Measurements from ENCODE around the gene ANKRD60.
A peak's percentile ranks its signal among the peaks of the same experiment; 100 is the strongest.

ANKRD60 gene

GRCh38 chr20:58182521-58183140 is 45.8 kb downstream of the ANKRD60 start:
- DNase-seq (ENCODE audit: low spot score): no peak
- no peak overlapping the region for H3K27ac Mint-ChIP-seq
- H3K36me3 Mint-ChIP-seq (ENCODE audit: low read depth): no peaks in the 10 kb centered on the region
- peaks cover 9% of the 10 kb centered on the region for H3K27me3 Mint-ChIP-seq (ENCODE audit: low read depth)
- H3K4me3 Mint-ChIP-seq: no peak overlapping the region
- H3K9me3 Mint-ChIP-seq: peaks cover 6% of the 10 kb centered on the region
- H3K4me1 Mint-ChIP-seq (ENCODE audit: low read depth): no peaks in the 10 kb centered on the region

GRCh38 chr20:58179432-58180099 is 48.9 kb downstream of the ANKRD60 start:
- H3K27me3 Mint-ChIP-seq (ENCODE audit: low read depth): peaks cover 11% of the 10 kb centered on the region
- peak; percentile 61 for DNase-seq (ENCODE audit: low spot score)
- H3K9me3 Mint-ChIP-seq: peaks cover 3% of the 10 kb centered on the region
- H3K4me1 Mint-ChIP-seq (ENCODE audit: low read depth): no peaks in the 10 kb centered on the region
- H3K27ac Mint-ChIP-seq: no peak overlapping the region
- peak overlapping the region; percentile 59 for H3K4me3 Mint-ChIP-seq
- H3K36me3 Mint-ChIP-seq (ENCODE audit: low read depth): no peaks in the 10 kb centered on the region

GRCh38 chr20:58179083-58179431 is 49.4 kb downstream of the ANKRD60 start:
- Mint-ChIP-seq H3K27me3 (ENCODE audit: low read depth) (peaks cover 11% of the 10 kb centered on the region), H3K4me1 (ENCODE audit: low read depth) (no peaks in the 10 kb centered on the region)

GRCh38 chr20:58177799-58178198 is 50.7 kb downstream of the ANKRD60 start:
- Mint-ChIP-seq H3K4me1 (ENCODE audit: low read depth) (no peaks in the 10 kb centered on the region), H3K9me3 (no peaks in the 10 kb centered on the region), H3K27ac (no peak overlapping the region), H3K36me3 (ENCODE audit: low read depth) (no peaks in the 10 kb centered on the region), H3K4me3 (no peak overlapping the region), H3K27me3 (ENCODE audit: low read depth) (peaks cover 13% of the 10 kb centered on the region)
- DNase-seq (ENCODE audit: low spot score): no peak

More at GRCh38 chr20:58179083-58179431, 49.4 kb downstream of the ANKRD60 start:
- Mint-ChIP-seq H3K36me3 (ENCODE audit: low read depth) (no peaks in the 10 kb centered on the region), H3K4me3 (peak overlapping the region; percentile 59), H3K9me3 (no peaks in the 10 kb centered on the region), H3K27ac (no peak overlapping the region)
- no peak for DNase-seq (ENCODE audit: low spot score)

GRCh38 chr20:58175836-58176235 is 52.6 kb downstream of the ANKRD60 start:
- H3K9me3 Mint-ChIP-seq: no peaks in the 10 kb centered on the region
- no peak overlapping the region for H3K27ac Mint-ChIP-seq
- peaks cover 3% of the 10 kb centered on the region for H3K4me1 Mint-ChIP-seq (ENCODE audit: low read depth)

GRCh38 chr20:58175425-58175824 is 53.0 kb downstream of the ANKRD60 start:
- peaks cover 3% of the 10 kb centered on the region for H3K4me1 Mint-ChIP-seq (ENCODE audit: low read depth)

More at GRCh38 chr20:58175836-58176235, 52.6 kb downstream of the ANKRD60 start:
- H3K36me3 Mint-ChIP-seq (ENCODE audit: low read depth): no peaks in the 10 kb centered on the region
- no peak overlapping the region for H3K4me3 Mint-ChIP-seq
- H3K27me3 Mint-ChIP-seq (ENCODE audit: low read depth): peaks cover 13% of the 10 kb centered on the region
- no peak for DNase-seq (ENCODE audit: low spot score)

GRCh38 chr20:58174708-58175280 is 53.7 kb downstream of the ANKRD60 start:
- no peak overlapping the region for H3K27ac Mint-ChIP-seq
- H3K36me3 Mint-ChIP-seq (ENCODE audit: low read depth): no peaks in the 10 kb centered on the region
- no peak for DNase-seq (ENCODE audit: low spot score)
- peaks cover 3% of the 10 kb centered on the region for H3K4me1 Mint-ChIP-seq (ENCODE audit: low read depth)
- H3K9me3 Mint-ChIP-seq: no peaks in the 10 kb centered on the region
- H3K4me3 Mint-ChIP-seq: no peak overlapping the region
- H3K27me3 Mint-ChIP-seq (ENCODE audit: low read depth): peaks cover 11% of the 10 kb centered on the region

More at GRCh38 chr20:58175425-58175824, 53.0 kb downstream of the ANKRD60 start:
- no peaks in the 10 kb centered on the region for H3K36me3 Mint-ChIP-seq (ENCODE audit: low read depth)
- H3K4me3 Mint-ChIP-seq: no peak overlapping the region
- H3K9me3 Mint-ChIP-seq: no peaks in the 10 kb centered on the region
- H3K27me3 Mint-ChIP-seq (ENCODE audit: low read depth): peaks cover 13% of the 10 kb centered on the region
- no peak overlapping the region for H3K27ac Mint-ChIP-seq
- no peak for DNase-seq (ENCODE audit: low spot score)

GRCh38 chr20:58173930-58174707 is 54.3 kb downstream of the ANKRD60 start:
- H3K9me3 Mint-ChIP-seq: no peaks in the 10 kb centered on the region
- no peak overlapping the region for H3K4me3 Mint-ChIP-seq
- peaks cover 8% of the 10 kb centered on the region for H3K27me3 Mint-ChIP-seq (ENCODE audit: low read depth)
- H3K27ac Mint-ChIP-seq: no peak overlapping the region
- H3K4me1 Mint-ChIP-seq (ENCODE audit: low read depth): peaks cover 3% of the 10 kb centered on the region
- DNase-seq (ENCODE audit: low spot score): no peak
- no peaks in the 10 kb centered on the region for H3K36me3 Mint-ChIP-seq (ENCODE audit: low read depth)

- Mint-ChIP-seq H3K4me1 (ENCODE audit: low read depth) (peaks cover 3% of the 10 kb centered on the region), H3K4me3 (no peak overlapping the region), H3K36me3 (ENCODE audit: low read depth) (no peaks in the 10 kb centered on the region), H3K9me3 (no peaks in the 10 kb centered on the region), H3K27me3 (ENCODE audit: low read depth) (peaks cover 6% of the 10 kb centered on the region), H3K27ac (no peak overlapping the region)
- no peak for DNase-seq (ENCODE audit: low spot score)
Measured at GRCh38 chr20:58173091-58173490, 55.4 kb downstream of the ANKRD60 start.

- Mint-ChIP-seq H3K4me3 (no peak overlapping the region), H3K4me1 (ENCODE audit: low read depth) (peaks cover 3% of the 10 kb centered on the region), H3K27me3 (ENCODE audit: low read depth) (peaks cover 6% of the 10 kb centered on the region), H3K36me3 (ENCODE audit: low read depth) (no peaks in the 10 kb centered on the region), H3K27ac (no peak overlapping the region), H3K9me3 (no peaks in the 10 kb centered on the region)
- no peak for DNase-seq (ENCODE audit: low spot score)
Measured at GRCh38 chr20:58171796-58172425, 56.5 kb downstream of the ANKRD60 start.

- peaks cover 4% of the 10 kb centered on the region for H3K27me3 Mint-ChIP-seq (ENCODE audit: low read depth)
- DNase-seq (ENCODE audit: low spot score): no peak
- H3K4me3 Mint-ChIP-seq: no peak overlapping the region
- H3K9me3 Mint-ChIP-seq: no peaks in the 10 kb centered on the region
- H3K36me3 Mint-ChIP-seq (ENCODE audit: low read depth): no peaks in the 10 kb centered on the region
- H3K27ac Mint-ChIP-seq: no peak overlapping the region
- peaks cover 3% of the 10 kb centered on the region for H3K4me1 Mint-ChIP-seq (ENCODE audit: low read depth)
Measured at GRCh38 chr20:58169450-58169849, 59.0 kb downstream of the ANKRD60 start.

- Mint-ChIP-seq H3K9me3 (no peaks in the 10 kb centered on the region), H3K27ac (no peak overlapping the region), H3K36me3 (ENCODE audit: low read depth) (no peaks in the 10 kb centered on the region), H3K27me3 (ENCODE audit: low read depth) (peaks cover 4% of the 10 kb centered on the region), H3K4me1 (ENCODE audit: low read depth) (peaks cover 3% of the 10 kb centered on the region), H3K4me3 (no peak overlapping the region)
- no peak for DNase-seq (ENCODE audit: low spot score)
Measured at GRCh38 chr20:58168843-58169242, 59.6 kb downstream of the ANKRD60 start.

GRCh38 chr20:58167759-58168158 is 60.7 kb downstream of the ANKRD60 start:
- Mint-ChIP-seq H3K4me3 (no peak overlapping the region), H3K27ac (no peak overlapping the region), H3K4me1 (ENCODE audit: low read depth) (peaks cover 3% of the 10 kb centered on the region), H3K9me3 (no peaks in the 10 kb centered on the region), H3K36me3 (ENCODE audit: low read depth) (no peaks in the 10 kb centered on the region), H3K27me3 (ENCODE audit: low read depth) (peaks cover 2% of the 10 kb centered on the region)
- DNase-seq (ENCODE audit: low spot score): no peak
